H1 (cell line): ENCODE results near the gene PTGES3L.

Experiments used
- CBX8 ChIP-seq: fragments of 300-800, 300-1000 bp; sonication (generic); IDR thresholded peaks from 2 replicates; pipeline ENCODE4 v1.7.1; 2016; ENCODE audit warnings: low read depth, low read length, borderline replicate concordance
- EZH2 ChIP-seq: fragments of 200-600 bp; sonication (generic); IDR thresholded peaks from 2 replicates; pipeline ENCODE4 v1.7.1; 2012; ENCODE audit warnings: low read depth, mild to moderate bottlenecking, moderate library complexity, low read length, inconsistent platforms; ENCODE audit not compliant: severe bottlenecking
- GABPA ChIP-seq: IDR thresholded peaks from 2 replicates; pipeline ENCODE4 v1.6.1; 2011; ENCODE audit warnings: mild to moderate bottlenecking, low read length, moderate library complexity, borderline replicate concordance; ENCODE audit not compliant: insufficient read depth
- POLR2A ChIP-seq, 2 experiments: IDR thresholded peaks; 1 replicate in 1 of 2; 2 replicates in 1 of 2; pipeline ENCODE4 v1.6.1; 2011; ENCODE audit warnings: low read depth in 2 of 2, low read length in 2 of 2, mild to moderate bottlenecking in 2 of 2; ENCODE audit errors: control extremely low read depth in 1 of 2
- POLR2AphosphoS5 ChIP-seq: IDR thresholded peaks from 2 replicates; pipeline ENCODE4 v1.6.1; 2011; ENCODE audit warnings: low read depth, low read length
- SP1 ChIP-seq: IDR thresholded peaks from 2 replicates; pipeline ENCODE4 v1.6.1; 2011; ENCODE audit warnings: low read depth, low read length
- TF ChIP-seq, protein P1 (sequence below), 3 experiments: IDR thresholded peaks; 1 replicate in 2 of 3; 2 replicates in 1 of 3; pipeline versions ENCODE4 v1.5.1 to v1.6.1; 2011; ENCODE audit warnings: low read length in 3 of 3, mild to moderate bottlenecking in 3 of 3, inconsistent platforms in 2 of 3, low read depth in 1 of 3, moderate library complexity in 1 of 3; ENCODE audit not compliant: insufficient read depth in 1 of 3; ENCODE audit errors: control extremely low read depth in 1 of 3

DNA sequence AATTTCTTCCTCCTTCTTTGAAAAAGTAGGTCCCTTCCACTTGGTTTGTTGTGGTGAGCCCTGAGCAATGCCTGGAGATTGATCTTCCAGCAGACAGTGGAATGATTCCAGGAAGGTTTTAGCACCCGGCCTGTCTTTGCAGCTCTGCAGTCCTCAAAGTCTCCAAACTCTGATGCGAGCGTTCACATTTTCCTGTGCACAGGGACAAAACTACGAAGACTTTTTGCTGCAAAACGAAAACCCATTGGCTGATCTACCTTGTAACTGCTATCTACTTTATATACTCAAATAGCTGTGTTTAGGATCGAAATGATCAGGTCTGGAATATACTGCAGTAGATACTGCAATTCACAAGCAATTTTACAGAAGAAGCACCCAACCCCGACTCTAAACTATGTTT is 57.6 kb downstream of the PTGES3L start:
- TF ChIP-seq POLR2A (IDR thresholded peaks at IDR 0.05; ENCODE audit: control extremely low read depth in 1 of 2, low read depth in 2 of 2, low read length in 2 of 2) (no peak), EZH2 (no peak), POLR2AphosphoS5 (no peak), GABPA (no peak), SP1 (no peak), CBX8 (no peak)
- TF ChIP-seq, protein P1, sequence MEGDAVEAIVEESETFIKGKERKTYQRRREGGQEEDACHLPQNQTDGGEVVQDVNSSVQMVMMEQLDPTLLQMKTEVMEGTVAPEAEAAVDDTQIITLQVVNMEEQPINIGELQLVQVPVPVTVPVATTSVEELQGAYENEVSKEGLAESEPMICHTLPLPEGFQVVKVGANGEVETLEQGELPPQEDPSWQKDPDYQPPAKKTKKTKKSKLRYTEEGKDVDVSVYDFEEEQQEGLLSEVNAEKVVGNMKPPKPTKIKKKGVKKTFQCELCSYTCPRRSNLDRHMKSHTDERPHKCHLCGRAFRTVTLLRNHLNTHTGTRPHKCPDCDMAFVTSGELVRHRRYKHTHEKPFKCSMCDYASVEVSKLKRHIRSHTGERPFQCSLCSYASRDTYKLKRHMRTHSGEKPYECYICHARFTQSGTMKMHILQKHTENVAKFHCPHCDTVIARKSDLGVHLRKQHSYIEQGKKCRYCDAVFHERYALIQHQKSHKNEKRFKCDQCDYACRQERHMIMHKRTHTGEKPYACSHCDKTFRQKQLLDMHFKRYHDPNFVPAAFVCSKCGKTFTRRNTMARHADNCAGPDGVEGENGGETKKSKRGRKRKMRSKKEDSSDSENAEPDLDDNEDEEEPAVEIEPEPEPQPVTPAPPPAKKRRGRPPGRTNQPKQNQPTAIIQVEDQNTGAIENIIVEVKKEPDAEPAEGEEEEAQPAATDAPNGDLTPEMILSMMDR (IDR thresholded peaks at IDR 0.05; ENCODE audit: control extremely low read depth in 1 of 3, insufficient read depth in 1 of 3, low read depth in 1 of 3, low read length in 3 of 3): no peak
